Progenitor cell of endocrine pancreas (in vitro differentiated cells): ENCODE data around the gene ELOVL6. TPM values are rescaled to one million over a fixed set of nuclear protein-coding genes. Genes with fewer than 3 reads are reported as not detected.

Experiments
- DNase-seq: peaks from one replicate; pipeline ENCODE4 v3.0.0; 2021; ENCODE audit warnings: low spot score; ENCODE audit not compliant: unreplicated experiment
- H3K27ac Mint-ChIP-seq: 2 replicates; pipeline ENCODE4 v1.8.0; 2021; ENCODE audit warnings: mild to moderate bottlenecking, moderate library complexity, mixed read lengths
- H3K27me3 Mint-ChIP-seq: 2 replicates; pipeline ENCODE4 v1.8.0; 2021; ENCODE audit warnings: mixed read lengths
- H3K36me3 Mint-ChIP-seq: 2 replicates; pipeline ENCODE4 v1.8.0; 2022; ENCODE audit warnings: mixed read lengths; ENCODE audit not compliant: insufficient read depth
- H3K4me1 Mint-ChIP-seq: 2 replicates; pipeline ENCODE4 v1.8.0; 2021; ENCODE audit warnings: low read depth, mixed read lengths
- H3K4me3 Mint-ChIP-seq: 2 replicates; pipeline ENCODE4 v1.8.0; 2021; ENCODE audit warnings: low read depth, mild to moderate bottlenecking, moderate library complexity, mixed read lengths
- H3K9me3 Mint-ChIP-seq: 2 replicates; pipeline ENCODE4 v1.8.0; 2021; ENCODE audit warnings: low read depth, mixed read lengths
- total RNA-seq: library from RNA; stranded (reverse); gene quantifications from 2 replicates; pipeline ENCODE4 v1.2.1, GENCODE V29; 2021
- TF ChIP-seq, protein P1 (sequence below): fragments of 200-600 bp; sonication (generic); IDR thresholded peaks from one replicate; pipeline ENCODE4 v1.5.0; 2021; ENCODE audit warnings: antibody characterized with exemption, mild to moderate bottlenecking; ENCODE audit not compliant: unreplicated experiment

ELOVL6 gene
- total RNA-seq, 1 donor from 2014 or later, result 34.3 TPM

DNA sequence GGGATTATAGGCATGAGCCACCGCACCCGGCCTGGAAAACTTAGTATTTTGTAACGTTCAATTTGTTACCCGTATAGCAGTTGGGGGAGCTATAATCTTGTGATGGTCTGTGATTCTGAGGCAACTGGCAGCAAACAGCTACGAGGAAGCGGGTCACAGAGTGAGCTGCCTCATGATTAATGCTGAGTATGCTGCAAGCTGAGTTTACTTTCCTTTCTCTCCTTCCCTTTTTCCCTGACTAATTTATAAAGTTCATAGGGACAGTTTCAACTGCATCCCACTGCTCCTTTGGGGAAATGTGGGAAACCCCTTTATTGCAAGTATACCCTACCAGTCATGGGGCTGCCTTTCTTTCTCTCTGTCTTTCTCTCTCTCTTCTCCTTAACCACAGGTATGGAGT, 17.7 kb upstream of the ELOVL6 start:
- Mint-ChIP-seq H3K4me3 (no peak overlapping the region), H3K27ac (no peak overlapping the region), H3K27me3 (peaks cover 4% of the 10 kb centered on the region), H3K9me3 (peaks cover 7% of the 10 kb centered on the region), H3K36me3 (no peaks in the 10 kb centered on the region), H3K4me1 (no peaks in the 10 kb centered on the region)
- DNase-seq, result no peak
- TF ChIP-seq, protein P1, sequence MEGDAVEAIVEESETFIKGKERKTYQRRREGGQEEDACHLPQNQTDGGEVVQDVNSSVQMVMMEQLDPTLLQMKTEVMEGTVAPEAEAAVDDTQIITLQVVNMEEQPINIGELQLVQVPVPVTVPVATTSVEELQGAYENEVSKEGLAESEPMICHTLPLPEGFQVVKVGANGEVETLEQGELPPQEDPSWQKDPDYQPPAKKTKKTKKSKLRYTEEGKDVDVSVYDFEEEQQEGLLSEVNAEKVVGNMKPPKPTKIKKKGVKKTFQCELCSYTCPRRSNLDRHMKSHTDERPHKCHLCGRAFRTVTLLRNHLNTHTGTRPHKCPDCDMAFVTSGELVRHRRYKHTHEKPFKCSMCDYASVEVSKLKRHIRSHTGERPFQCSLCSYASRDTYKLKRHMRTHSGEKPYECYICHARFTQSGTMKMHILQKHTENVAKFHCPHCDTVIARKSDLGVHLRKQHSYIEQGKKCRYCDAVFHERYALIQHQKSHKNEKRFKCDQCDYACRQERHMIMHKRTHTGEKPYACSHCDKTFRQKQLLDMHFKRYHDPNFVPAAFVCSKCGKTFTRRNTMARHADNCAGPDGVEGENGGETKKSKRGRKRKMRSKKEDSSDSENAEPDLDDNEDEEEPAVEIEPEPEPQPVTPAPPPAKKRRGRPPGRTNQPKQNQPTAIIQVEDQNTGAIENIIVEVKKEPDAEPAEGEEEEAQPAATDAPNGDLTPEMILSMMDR, result no peak

DNA sequence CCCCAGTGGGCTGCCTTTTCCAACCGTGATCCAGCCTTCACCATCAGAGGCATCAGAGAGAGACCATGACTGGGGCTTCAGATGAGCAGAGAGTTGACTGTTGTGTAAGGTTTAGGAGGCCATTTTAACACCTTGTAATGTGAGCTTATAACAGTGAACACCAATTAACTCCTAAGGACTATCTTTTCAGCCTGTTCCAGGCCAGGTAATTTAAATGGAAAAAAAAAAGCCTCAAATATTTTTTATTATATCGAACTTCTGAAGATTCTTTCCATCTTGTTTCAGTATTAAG, 13.3 kb upstream of the ELOVL6 start:
- no peaks in the 10 kb centered on the region for H3K9me3 Mint-ChIP-seq
- H3K36me3 Mint-ChIP-seq, result no peaks in the 10 kb centered on the region
- TF ChIP-seq, protein P1, result no peak
- H3K4me1 Mint-ChIP-seq, result no peaks in the 10 kb centered on the region
- H3K4me3 Mint-ChIP-seq, result no peak overlapping the region
- DNase-seq, result no peak
- no peaks in the 10 kb centered on the region for H3K27me3 Mint-ChIP-seq
- H3K27ac Mint-ChIP-seq, result no peak overlapping the region

DNA sequence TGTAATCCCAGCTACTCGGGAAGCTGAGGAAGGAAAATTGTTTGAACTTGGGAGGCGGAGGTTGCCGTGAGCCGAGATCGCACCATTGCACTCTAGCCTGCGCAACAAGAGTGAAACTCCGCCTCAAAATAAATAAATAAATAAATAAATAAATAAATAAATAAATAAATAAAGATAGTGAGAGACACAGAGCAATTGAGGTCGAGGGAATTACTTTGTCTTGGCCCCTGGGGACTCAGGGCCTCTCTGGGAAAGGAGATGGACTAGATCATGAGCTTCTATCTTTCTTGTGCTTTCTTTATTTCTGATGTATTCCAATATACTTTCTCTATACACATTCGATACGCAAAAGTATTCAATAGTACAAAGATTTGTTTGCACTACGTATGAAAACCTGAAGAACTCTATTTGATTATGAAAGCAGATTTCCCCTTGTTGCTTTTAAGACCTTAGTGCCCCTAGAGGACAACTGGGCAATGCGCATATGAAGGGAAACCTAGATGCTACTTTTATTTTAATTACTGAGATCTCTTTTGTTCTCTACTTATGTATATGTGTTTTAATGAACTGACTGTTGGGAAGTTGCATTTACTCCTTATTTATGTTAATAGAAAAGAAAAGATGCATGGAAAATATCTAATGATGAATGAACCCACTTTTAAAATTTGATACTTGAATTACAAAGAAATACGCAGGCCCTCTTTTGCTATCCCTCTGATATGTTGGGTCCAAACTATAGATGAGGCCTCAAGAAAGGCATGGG, 12.8 kb upstream of the ELOVL6 start:
- Mint-ChIP-seq H3K36me3 (no peaks in the 10 kb centered on the region), H3K9me3 (no peaks in the 10 kb centered on the region), H3K4me1 (no peaks in the 10 kb centered on the region), H3K27me3 (no peaks in the 10 kb centered on the region), H3K27ac (no peak overlapping the region), H3K4me3 (no peak overlapping the region)
- no peak for DNase-seq
- TF ChIP-seq, protein P1, result peak; percentile 72

DNA sequence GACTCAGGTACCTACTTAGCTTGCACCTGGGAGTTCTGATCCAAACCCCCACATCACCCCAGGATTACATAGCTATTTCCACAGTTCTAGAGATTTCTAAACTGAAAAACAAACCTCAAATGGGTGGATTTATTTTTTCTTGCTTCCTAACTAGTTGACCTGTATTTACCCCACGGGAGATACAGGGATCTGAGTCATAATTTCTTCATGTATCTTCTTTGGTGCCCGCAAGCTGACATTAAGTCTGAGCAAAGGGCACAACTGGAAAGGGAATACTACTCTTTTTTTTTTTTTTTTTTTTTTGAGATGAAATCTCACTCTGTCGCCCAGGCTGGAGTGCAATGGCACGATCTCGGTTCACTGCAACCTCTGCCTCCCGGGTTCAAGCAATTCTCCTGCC, 10.0 kb upstream of the ELOVL6 start:
- Mint-ChIP-seq H3K9me3 (no peaks in the 10 kb centered on the region), H3K4me3 (no peak overlapping the region), H3K36me3 (no peaks in the 10 kb centered on the region), H3K4me1 (no peaks in the 10 kb centered on the region), H3K27ac (no peak overlapping the region), H3K27me3 (no peaks in the 10 kb centered on the region)
- no peak for DNase-seq
- TF ChIP-seq, protein P1, result no peak

DNA sequence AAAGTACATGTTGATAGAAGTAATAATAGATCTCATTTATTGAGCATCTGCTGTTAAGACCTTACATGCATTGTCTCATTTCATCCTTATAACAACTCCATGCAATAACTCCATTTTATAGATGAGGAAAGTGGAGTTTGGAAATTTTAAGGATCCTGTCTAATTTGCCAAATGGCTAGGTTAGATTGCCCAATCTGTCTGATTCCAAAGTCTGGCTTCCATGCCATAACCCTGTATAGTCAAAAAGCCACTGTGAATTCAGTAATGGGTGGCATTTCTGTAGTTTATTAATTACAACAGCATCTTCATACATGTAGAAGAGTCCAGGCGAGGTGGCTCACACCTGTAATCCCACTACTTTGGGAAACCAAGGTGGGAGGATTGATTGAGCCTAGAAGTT, 8.8 kb upstream of the ELOVL6 start:
- no peak overlapping the region for H3K4me3 Mint-ChIP-seq
- H3K27ac Mint-ChIP-seq, result no peak overlapping the region
- DNase-seq, result no peak
- no peaks in the 10 kb centered on the region for H3K36me3 Mint-ChIP-seq
- H3K4me1 Mint-ChIP-seq, result no peaks in the 10 kb centered on the region
- TF ChIP-seq, protein P1, result no peak
- H3K9me3 Mint-ChIP-seq, result no peaks in the 10 kb centered on the region
- H3K27me3 Mint-ChIP-seq, result no peaks in the 10 kb centered on the region
